Measurements from ENCODE around the gene FASTKD2.

FASTKD2 gene

GRCh38 chr2:206728277-206729199 lies 36.9 kb upstream of the FASTKD2 start:
- Histone ChIP-seq H3K36me3 (ENCODE audit: insufficient read depth, insufficient read length, low read length) (no peaks in the 10 kb centered on the region), H3K4me3 (ENCODE audit: insufficient read length, low read depth) (no peak overlapping the region), H3K4me1 (ENCODE audit: insufficient read depth, insufficient read length) (no peaks in the 10 kb centered on the region), H3K9me3 (ENCODE audit: insufficient read depth, low read length) (no peaks in the 10 kb centered on the region), H3K9ac (ENCODE audit: insufficient read length, low read depth) (no peak overlapping the region), H3K27me3 (ENCODE audit: insufficient read depth, insufficient read length) (no peaks in the 10 kb centered on the region)
- no peak for TF ChIP-seq YY1 (IDR thresholded peaks at IDR 0.05; ENCODE audit: insufficient read depth, insufficient read length)
- DNase-seq (ENCODE audit: low read depth, low spot score) = no peak

GRCh38 chr2:206733341-206733740 lies 32.1 kb upstream of the FASTKD2 start:
- no peak for DNase-seq (ENCODE audit: low read depth, low spot score)
- Histone ChIP-seq H3K9ac (ENCODE audit: insufficient read length, low read depth) (no peak overlapping the region), H3K4me1 (ENCODE audit: insufficient read depth, insufficient read length) (no peaks in the 10 kb centered on the region), H3K36me3 (ENCODE audit: insufficient read depth, insufficient read length, low read length) (no peaks in the 10 kb centered on the region), H3K9me3 (ENCODE audit: insufficient read depth, low read length) (no peaks in the 10 kb centered on the region), H3K27me3 (ENCODE audit: insufficient read depth, insufficient read length) (no peaks in the 10 kb centered on the region), H3K4me3 (ENCODE audit: insufficient read length, low read depth) (no peak overlapping the region)
- no peak for TF ChIP-seq YY1 (IDR thresholded peaks at IDR 0.05; ENCODE audit: insufficient read depth, insufficient read length)
- TF ChIP-seq ZNF274 (IDR thresholded peaks at IDR 0.05; ENCODE audit: low read depth, low read length) = no peak
- TF ChIP-seq SUZ12 (IDR thresholded peaks at IDR 0.05; ENCODE audit: extremely low read depth, insufficient read depth, insufficient read length) = no peak

GRCh38 chr2:206736935-206737334 lies 28.5 kb upstream of the FASTKD2 start:
- Histone ChIP-seq H3K9ac (ENCODE audit: insufficient read length, low read depth) (no peak overlapping the region), H3K4me3 (ENCODE audit: insufficient read length, low read depth) (no peak overlapping the region), H3K9me3 (ENCODE audit: insufficient read depth, low read length) (no peaks in the 10 kb centered on the region), H3K36me3 (ENCODE audit: insufficient read depth, insufficient read length, low read length) (no peaks in the 10 kb centered on the region), H3K4me1 (ENCODE audit: insufficient read depth, insufficient read length) (no peaks in the 10 kb centered on the region), H3K27me3 (ENCODE audit: insufficient read depth, insufficient read length) (no peaks in the 10 kb centered on the region)
- DNase-seq (ENCODE audit: low read depth, low spot score) = no peak
- TF ChIP-seq SUZ12 (IDR thresholded peaks at IDR 0.05; ENCODE audit: extremely low read depth, insufficient read depth, insufficient read length) (no peak), ZNF274 (IDR thresholded peaks at IDR 0.05; ENCODE audit: low read depth, low read length) (no peak), YY1 (IDR thresholded peaks at IDR 0.05; ENCODE audit: insufficient read depth, insufficient read length) (no peak)

GRCh38 chr2:206739271-206739670 lies 26.1 kb upstream of the FASTKD2 start:
- no peak overlapping the region for H3K9ac ChIP-seq (ENCODE audit: insufficient read length, low read depth)
- no peak overlapping the region for H3K4me3 ChIP-seq (ENCODE audit: insufficient read length, low read depth)
- H3K9me3 ChIP-seq (ENCODE audit: insufficient read depth, low read length) = no peaks in the 10 kb centered on the region
- H3K4me1 ChIP-seq (ENCODE audit: insufficient read depth, insufficient read length) = no peaks in the 10 kb centered on the region
- DNase-seq (ENCODE audit: low read depth, low spot score) = no peak
- no peaks in the 10 kb centered on the region for H3K36me3 ChIP-seq (ENCODE audit: insufficient read depth, insufficient read length, low read length)
- H3K27me3 ChIP-seq (ENCODE audit: insufficient read depth, insufficient read length) = no peaks in the 10 kb centered on the region
- TF ChIP-seq ZNF274 (IDR thresholded peaks at IDR 0.05; ENCODE audit: low read depth, low read length) (no peak), SUZ12 (IDR thresholded peaks at IDR 0.05; ENCODE audit: extremely low read depth, insufficient read depth, insufficient read length) (no peak), YY1 (IDR thresholded peaks at IDR 0.05; ENCODE audit: insufficient read depth, insufficient read length) (no peak)

GRCh38 chr2:206740800-206741199 lies 24.6 kb upstream of the FASTKD2 start:
- Histone ChIP-seq H3K36me3 (ENCODE audit: insufficient read depth, insufficient read length, low read length) (no peaks in the 10 kb centered on the region), H3K9ac (ENCODE audit: insufficient read length, low read depth) (no peak overlapping the region), H3K9me3 (ENCODE audit: insufficient read depth, low read length) (no peaks in the 10 kb centered on the region), H3K4me1 (ENCODE audit: insufficient read depth, insufficient read length) (no peaks in the 10 kb centered on the region), H3K4me3 (ENCODE audit: insufficient read length, low read depth) (no peak overlapping the region), H3K27me3 (ENCODE audit: insufficient read depth, insufficient read length) (no peaks in the 10 kb centered on the region)
- no peak for TF ChIP-seq YY1 (IDR thresholded peaks at IDR 0.05; ENCODE audit: insufficient read depth, insufficient read length)
- no peak for TF ChIP-seq ZNF274 (IDR thresholded peaks at IDR 0.05; ENCODE audit: low read depth, low read length)
- TF ChIP-seq SUZ12 (IDR thresholded peaks at IDR 0.05; ENCODE audit: extremely low read depth, insufficient read depth, insufficient read length) = no peak
- no peak for DNase-seq (ENCODE audit: low read depth, low spot score)

GRCh38 chr2:206756816-206757215 lies 8.6 kb upstream of the FASTKD2 start:
- H3K27me3 ChIP-seq (ENCODE audit: insufficient read depth, insufficient read length) = no peaks in the 10 kb centered on the region
- no peak overlapping the region for H3K4me3 ChIP-seq (ENCODE audit: insufficient read length, low read depth)
- no peaks in the 10 kb centered on the region for H3K36me3 ChIP-seq (ENCODE audit: insufficient read depth, insufficient read length, low read length)
- TF ChIP-seq ZNF274 (IDR thresholded peaks at IDR 0.05; ENCODE audit: low read depth, low read length) (no peak), YY1 (IDR thresholded peaks at IDR 0.05; ENCODE audit: insufficient read depth, insufficient read length) (no peak), SUZ12 (IDR thresholded peaks at IDR 0.05; ENCODE audit: extremely low read depth, insufficient read depth, insufficient read length) (no peak)
- no peak overlapping the region for H3K9ac ChIP-seq (ENCODE audit: insufficient read length, low read depth)
- H3K9me3 ChIP-seq (ENCODE audit: insufficient read depth, low read length) = no peaks in the 10 kb centered on the region
- DNase-seq (ENCODE audit: low read depth, low spot score) = no peak
- no peaks in the 10 kb centered on the region for H3K4me1 ChIP-seq (ENCODE audit: insufficient read depth, insufficient read length)

GRCh38 chr2:206764673-206765241 lies 649 bp upstream of the FASTKD2 start:
- peak overlapping the region; percentile 98 for H3K4me3 ChIP-seq (ENCODE audit: insufficient read length, low read depth)
- H3K9me3 ChIP-seq (ENCODE audit: insufficient read depth, low read length) = no peaks in the 10 kb centered on the region
- no peaks in the 10 kb centered on the region for H3K4me1 ChIP-seq (ENCODE audit: insufficient read depth, insufficient read length)
- H3K27me3 ChIP-seq (ENCODE audit: insufficient read depth, insufficient read length) = no peaks in the 10 kb centered on the region
- H3K9ac ChIP-seq (ENCODE audit: insufficient read length, low read depth) = peak overlapping the region; percentile 97
- DNase-seq (ENCODE audit: low read depth, low spot score) = no peak
- H3K36me3 ChIP-seq (ENCODE audit: insufficient read depth, insufficient read length, low read length) = peaks cover 29% of the 10 kb centered on the region
- TF ChIP-seq SUZ12 (IDR thresholded peaks at IDR 0.05; ENCODE audit: extremely low read depth, insufficient read depth, insufficient read length) = no peak
- no peak for TF ChIP-seq ZNF274 (IDR thresholded peaks at IDR 0.05; ENCODE audit: low read depth, low read length)
- TF ChIP-seq YY1 (IDR thresholded peaks at IDR 0.05; ENCODE audit: insufficient read depth, insufficient read length) = no peak
